Measurements from ENCODE around the gene FGD2. TPM values are rescaled to one million over a fixed set of nuclear protein-coding genes. Genes with fewer than 3 reads are reported as not detected.
A peak's percentile ranks its signal among the peaks of the same experiment; 100 is the strongest.
"Not testable (repeated sequence)": the region's sequence is repeated elsewhere in the genome, so short reads cannot be mapped to it uniquely, and the experiment has no call there.

FGD2 gene
- total RNA-seq, 1 experiment from 2014 or later, result not detected

DNA sequence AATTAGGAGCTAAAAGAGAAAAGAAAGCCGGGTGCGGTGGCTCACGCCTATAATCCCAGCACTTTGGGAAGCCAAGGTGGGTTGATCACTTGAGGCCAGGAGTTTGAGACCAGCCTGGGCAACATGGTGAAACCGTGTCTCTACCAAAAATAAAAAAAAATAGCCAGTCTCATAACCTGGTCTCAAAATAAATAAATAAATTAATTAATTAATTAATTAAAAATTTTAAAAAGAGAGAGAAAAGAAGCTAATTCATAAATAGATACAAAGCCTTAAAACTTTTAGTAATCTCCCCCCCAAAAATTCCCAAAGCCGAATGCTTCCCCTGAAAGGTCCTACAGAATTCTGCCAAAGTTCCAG lies 53.5 kb downstream of the FGD2 start:
- DNase-seq (ENCODE audit: low read depth), result not testable (repeated sequence)

DNA sequence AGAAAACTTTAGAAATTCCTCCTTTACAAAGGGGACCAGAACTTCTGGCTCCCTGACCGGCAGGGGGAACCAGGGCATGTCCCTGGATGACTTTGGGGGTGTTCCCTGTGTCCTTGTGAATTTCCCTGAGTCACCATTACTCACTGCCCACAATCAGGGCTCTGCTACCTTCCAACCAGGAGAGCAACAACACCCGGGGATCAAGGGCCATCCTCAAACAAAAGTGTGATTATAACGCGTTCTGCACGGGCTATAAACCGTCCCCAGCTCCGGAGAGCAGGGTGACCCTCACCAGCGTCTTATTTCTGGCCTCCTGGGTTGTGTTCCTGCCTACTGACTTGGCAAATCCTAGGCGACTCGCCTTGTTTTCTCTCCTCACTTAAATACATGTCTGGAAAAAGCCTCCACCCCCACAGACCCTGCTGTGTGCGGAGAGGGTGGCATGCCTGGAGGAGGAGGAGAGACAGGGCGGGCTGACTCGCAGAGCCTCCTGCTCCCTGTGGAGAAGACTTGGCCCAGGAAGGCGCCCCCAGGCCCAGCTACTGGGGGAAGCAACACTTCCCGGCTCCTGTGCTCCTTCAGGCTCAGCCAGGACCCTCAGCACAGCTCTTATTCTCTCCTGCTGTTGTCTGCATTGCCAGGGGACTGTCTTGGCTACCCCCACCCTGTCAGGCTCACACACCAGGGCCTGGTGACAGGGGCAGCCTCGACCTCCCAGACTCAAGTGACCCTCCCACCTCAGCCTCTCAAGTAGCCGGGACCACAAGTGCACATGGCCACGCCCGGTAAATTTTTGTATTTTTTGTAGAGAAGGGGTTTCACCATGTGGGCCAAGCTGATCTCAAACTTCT lies 54.1 kb downstream of the FGD2 start:
- DNase-seq (ENCODE audit: low read depth), result peak; percentile 98

DNA sequence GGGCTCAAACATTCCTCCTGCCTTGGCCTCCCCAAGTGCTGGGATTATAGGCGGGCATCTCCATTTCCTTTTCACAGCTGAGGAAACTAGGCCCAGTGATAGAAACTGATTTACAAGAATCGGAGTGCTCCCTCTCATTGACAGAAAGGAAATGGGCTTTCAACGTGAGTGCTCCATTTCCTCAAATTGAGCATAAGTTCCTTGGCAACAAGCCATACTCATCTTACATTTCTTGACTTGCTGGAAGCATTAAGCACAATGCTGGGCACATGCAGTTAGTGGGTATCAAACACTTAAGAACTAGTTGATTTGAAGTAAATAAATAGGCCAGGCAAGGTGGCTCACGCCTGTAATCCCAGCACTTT lies 54.7 kb downstream of the FGD2 start:
- DNase-seq (ENCODE audit: low read depth), result no peak

DNA sequence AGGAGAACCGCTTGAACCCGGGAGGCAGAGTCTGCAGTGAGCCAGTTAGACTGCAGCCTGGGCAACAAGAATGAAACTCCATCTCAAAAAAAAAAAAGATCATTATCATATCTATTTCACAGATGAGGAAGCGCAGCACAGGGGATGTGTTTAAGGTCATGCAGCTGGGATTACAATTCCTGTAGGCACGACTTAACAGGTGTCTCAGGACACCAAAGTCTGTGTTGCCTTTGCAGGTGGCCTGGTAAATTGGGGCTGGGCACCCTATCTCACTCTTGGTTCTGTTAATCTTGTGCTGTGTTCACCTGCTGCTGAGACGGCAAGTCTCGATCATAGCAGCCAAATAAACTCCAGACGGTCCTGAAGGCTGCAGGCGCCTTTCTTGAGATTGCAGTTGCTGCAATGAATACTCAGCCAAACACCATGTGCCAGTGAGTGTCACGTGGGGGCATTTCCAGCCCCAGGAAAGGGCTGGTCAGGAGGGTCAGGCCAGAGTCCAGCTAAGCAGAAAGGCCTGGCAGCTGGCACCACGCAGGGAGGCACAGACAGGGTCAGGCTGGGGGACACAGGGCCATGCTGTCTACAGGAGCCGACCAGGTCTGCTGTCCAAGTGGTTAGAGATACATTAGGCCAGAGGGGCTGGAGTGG lies 55.8 kb downstream of the FGD2 start:
- DNase-seq (ENCODE audit: low read depth), result no peak

DNA sequence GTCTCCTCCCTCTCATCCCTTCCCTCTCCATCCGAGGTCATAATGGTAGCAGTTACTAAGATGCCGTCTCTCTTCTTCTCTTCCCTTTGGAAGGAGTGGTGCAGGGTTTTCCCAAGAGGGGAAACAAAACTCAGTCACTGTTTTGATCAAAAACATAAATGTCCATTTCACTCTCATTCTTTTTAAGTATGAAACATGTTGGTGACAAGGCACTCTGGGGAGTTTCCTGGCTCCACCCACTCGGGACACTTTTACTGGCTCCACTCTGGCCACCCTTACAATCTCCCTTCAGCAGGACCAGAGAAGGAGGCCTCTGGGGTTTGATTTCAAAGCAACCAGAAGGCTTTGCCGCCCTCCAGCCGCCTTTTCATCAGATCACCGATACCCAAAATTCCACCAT lies 57.0 kb downstream of the FGD2 start:
- DNase-seq (ENCODE audit: low read depth), result no peak

DNA sequence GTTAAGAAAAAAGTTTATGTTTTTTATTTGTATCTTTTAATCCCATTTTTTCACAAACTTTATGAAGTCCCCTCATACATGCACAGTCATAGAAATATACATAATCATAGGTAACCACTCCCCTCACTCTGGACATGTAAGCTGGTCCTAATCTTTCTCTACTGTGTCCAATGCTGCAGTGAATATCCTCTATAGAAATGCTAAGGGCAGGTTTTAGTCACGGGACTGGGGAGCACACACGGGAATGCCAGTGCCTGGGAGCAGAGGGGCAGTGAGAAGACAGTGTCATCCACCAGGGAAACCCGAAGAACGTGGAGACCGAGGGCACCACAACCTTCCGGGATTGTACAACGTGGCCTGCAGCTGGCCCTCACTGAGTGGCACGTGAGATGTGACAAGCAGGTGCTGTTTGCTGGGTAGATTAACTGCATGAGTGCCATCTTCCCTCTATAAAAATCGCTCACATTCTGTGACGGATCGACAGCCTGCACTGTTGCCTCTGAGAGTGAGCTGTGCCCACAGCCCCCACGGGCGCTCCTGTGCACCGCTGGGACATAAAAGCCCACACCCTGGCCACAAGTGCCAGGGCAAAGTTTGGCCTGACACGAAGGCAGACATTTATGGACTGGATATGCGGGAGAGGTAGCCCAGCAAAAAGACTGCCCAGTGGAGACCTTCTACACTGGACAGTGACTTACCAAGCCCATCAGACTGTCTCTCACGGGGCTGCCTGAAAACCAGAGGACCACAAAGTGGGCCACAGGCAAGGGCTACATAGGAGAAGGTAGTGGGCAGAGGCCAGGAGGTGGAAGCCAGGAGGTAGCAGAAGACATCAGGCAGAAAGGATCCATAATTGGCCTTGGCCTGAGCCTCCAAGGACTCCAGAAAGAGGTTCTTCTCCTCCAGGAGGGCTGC lies 63.2 kb downstream of the FGD2 start:
- DNase-seq (ENCODE audit: low read depth), result no peak

DNA sequence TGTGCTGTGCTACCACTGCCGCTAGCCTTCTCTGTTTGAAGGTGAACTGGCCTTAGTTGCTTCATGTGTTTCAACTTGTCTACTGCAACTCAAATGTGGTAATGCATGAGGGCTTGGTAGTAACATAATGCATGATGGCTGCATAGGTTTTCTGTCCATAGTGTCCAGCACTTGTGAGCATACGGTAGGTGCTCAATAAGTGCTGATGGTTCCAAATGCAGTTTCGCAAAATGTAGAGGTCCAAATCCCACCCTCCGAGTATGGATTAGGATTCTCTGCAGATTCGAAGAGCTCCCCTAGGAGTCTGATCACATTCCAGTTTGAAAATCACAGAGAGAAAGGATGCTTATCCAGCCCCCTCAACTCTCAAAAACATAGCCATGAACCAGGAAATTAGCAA lies 64.2 kb downstream of the FGD2 start:
- no peak for DNase-seq (ENCODE audit: low read depth)

DNA sequence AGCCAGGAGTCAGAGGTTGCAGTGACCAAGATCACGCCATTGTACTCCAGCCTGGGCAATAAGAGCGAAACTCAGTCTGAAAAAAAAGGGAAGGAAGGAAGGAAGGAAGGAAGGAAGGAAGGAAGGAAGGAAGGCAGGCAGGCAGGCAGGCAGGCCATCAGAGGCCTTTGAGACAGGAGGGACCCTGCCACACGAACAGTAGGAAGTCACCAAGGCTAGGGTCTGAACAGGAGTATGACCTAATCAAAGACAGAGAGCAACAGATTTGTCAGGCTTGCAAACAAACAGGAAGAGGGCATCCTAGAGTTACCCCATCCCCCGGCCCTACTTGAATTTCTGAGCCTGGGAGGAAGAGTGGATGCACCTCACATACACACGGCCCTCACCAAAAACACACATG lies 67.1 kb downstream of the FGD2 start:
- DNase-seq (ENCODE audit: low read depth), result no peak

DNA sequence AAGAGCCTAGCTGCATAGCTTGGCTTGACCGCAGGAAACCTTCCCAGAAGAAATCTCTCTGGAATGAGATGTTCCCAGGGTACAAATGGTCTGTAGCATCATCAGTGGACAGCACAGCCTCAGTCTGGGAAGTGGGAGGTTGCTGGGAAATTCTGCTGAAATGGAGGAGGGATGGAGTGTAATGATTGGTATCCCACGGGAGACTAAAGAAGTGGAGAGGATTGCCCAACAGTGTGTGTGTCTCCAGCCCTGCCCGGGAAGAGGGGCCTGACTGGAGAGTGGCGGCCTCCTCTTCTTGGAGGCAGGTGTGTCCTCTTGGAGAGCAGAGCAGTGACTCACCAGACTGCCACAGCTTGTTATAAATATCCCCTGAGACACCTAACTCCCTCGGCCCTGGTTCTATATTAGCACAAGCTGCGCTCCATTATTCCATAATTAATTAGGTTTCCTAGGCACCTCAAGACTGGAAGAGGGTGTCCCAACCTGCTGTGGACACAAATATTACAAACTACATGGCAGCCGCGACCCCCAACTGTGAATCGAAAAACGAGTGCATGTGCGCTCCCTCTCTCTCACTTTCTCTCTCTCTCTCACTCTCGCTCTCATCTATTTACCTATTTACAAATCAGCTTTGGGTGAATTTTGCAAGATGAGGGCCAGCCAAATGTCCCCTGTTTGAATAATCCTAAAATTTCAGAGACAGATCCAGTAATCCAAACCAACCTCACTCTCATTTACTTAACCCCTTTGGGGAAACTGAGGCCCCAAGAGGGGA lies 68.8 kb downstream of the FGD2 start:
- peak; percentile 28 for DNase-seq (ENCODE audit: low read depth)

DNA sequence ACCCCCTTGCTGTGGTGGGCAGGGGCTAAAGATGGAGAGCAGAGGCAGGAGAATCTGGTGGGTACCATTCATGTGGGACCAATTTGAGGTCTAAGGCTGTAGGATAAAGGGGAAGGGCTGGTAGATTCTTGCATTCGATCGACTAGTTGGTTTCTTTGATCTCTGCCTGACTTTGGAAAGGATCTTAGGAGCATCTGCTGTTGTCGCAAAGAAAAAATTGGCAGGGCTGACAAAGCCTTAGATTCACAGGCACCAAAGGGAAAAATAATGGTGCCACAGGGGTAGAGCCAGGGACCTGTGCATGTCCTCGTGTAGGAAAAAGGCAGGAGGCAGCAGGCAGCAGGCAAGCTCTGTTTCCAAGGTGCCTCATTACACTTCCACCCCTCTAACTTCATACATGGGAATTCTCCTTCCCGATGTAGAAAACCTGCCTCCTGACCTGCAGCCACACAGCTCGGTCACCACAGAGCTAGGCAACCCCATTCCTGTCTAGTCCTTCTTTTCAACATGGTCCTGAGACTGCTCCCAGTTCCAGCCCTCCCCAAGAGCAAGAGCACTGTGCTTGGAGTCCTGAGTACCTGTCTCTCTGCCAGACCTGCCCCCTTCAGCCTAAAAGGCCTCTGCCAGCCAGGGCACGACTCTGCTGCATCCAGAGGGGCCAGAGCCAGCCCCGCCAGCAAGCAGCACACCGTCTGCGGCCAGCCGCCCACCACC lies 71.9 kb downstream of the FGD2 start:
- DNase-seq (ENCODE audit: low read depth), result no peak

DNA sequence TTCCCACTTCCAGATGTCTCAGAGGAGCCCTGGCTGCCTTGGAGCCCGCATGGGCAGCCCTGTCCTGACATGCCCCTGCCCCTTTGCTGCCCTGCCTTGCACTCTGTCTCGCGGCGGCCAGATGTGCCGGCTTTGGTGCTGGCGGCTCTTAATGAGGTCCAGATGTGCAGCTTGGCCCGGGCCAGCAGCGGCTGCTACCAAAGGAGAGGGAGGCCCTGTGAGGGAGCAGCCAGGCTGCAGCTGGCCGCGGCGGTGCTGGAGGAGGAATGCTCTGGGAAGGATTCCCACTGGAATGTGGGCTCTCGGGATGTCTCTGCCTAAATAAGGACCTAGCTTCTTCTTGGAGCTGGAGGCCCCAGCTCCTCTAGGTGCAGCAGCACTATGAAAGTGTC lies 72.4 kb downstream of the FGD2 start:
- peak; percentile 66 for DNase-seq (ENCODE audit: low read depth)

Other genes starting within 250 kb of the FGD2 start
- gene CPNE5, start 166.2 kb upstream of the FGD2 start, total RNA-seq (2014; rRNA removed; shearing (Covaris generic)), result 0.63 TPM in 1 of 2 replicates, not detected in the other
- gene PPIL1, start 130.9 kb upstream of the FGD2 start, total RNA-seq (2014; rRNA removed; shearing (Covaris generic)), result 88.3 and 108 TPM in 2 replicates
- 38.7 and 48.3 TPM in 2 replicates for gene C6orf89, start 119.7 kb upstream of the FGD2 start, total RNA-seq (2014; rRNA removed; shearing (Covaris generic))
- 0.06 TPM in 1 of 2 replicates, not detected in the other for gene PI16, start 50.9 kb upstream of the FGD2 start, total RNA-seq (2014; rRNA removed; shearing (Covaris generic))
- gene MTCH1, start 19.5 kb upstream of the FGD2 start, total RNA-seq (2014; rRNA removed; shearing (Covaris generic)), result 279 and 292 TPM in 2 replicates
- 33.3 and 45.3 TPM in 2 replicates for gene PIM1, start 164.5 kb downstream of the FGD2 start, total RNA-seq (2014; rRNA removed; shearing (Covaris generic))